ENCODE results near the gene ASIC4. TPM values are rescaled to one million over a fixed set of nuclear protein-coding genes. Genes with fewer than 3 reads are reported as not detected.

The ASIC4 gene
- total RNA-seq, 1 experiment from 2014 or later = 0.79 TPM

DNA sequence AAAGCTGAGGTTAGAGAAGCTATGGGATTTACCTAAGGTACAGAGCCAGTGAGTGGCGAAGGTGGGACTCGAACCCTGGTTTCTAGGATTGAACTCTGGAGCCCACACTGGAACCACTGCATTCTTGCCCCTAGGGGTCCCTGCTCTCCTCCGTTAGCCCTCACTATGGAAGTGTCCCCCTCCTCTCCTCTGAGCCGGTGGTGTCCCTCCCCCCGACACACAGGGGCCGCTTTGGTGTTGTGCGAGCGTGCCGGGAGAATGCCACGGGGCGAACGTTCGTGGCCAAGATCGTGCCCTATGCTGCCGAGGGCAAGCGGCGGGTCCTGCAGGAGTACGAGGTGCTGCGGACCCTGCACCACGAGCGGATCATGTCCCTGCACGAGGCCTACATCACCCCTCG lies 24.1 kb upstream of the ASIC4 start (continued):
- TF ChIP-seq GRHL2 (CRISPR knock-in tag; IDR thresholded peaks at IDR 0.05; ENCODE audit: insufficient replicate concordance, severe bottlenecking) (no peak), SMAD4 (CRISPR knock-in tag; IDR thresholded peaks at IDR 0.05) (no peak), HMGA2 (CRISPR knock-in tag; IDR thresholded peaks at IDR 0.05) (no peak), JAZF1 (CRISPR knock-in tag; IDR thresholded peaks at IDR 0.05) (no peak), NR1H2 (CRISPR knock-in tag; IDR thresholded peaks at IDR 0.05) (no peak), FOXJ3 (CRISPR knock-in tag; IDR thresholded peaks at IDR 0.05; ENCODE audit: borderline replicate concordance) (no peak), ZNF219 (CRISPR knock-in tag; IDR thresholded peaks at IDR 0.05; ENCODE audit: borderline replicate concordance) (no peak), ZNF263 (CRISPR knock-in tag; IDR thresholded peaks at IDR 0.05; ENCODE audit: low read depth) (no peak), ELF4 (CRISPR knock-in tag; IDR thresholded peaks at IDR 0.05; ENCODE audit: low read depth) (no peak), CREB1 (CRISPR knock-in tag; IDR thresholded peaks at IDR 0.05) (no peak), KAT7 (CRISPR knock-in tag; IDR thresholded peaks at IDR 0.05; ENCODE audit: borderline replicate concordance) (no peak), NFYB (CRISPR knock-in tag; conservative IDR thresholded peaks at IDR 0.05; ENCODE audit: low read depth) (no peak)
- TF ChIP-seq, protein P1, sequence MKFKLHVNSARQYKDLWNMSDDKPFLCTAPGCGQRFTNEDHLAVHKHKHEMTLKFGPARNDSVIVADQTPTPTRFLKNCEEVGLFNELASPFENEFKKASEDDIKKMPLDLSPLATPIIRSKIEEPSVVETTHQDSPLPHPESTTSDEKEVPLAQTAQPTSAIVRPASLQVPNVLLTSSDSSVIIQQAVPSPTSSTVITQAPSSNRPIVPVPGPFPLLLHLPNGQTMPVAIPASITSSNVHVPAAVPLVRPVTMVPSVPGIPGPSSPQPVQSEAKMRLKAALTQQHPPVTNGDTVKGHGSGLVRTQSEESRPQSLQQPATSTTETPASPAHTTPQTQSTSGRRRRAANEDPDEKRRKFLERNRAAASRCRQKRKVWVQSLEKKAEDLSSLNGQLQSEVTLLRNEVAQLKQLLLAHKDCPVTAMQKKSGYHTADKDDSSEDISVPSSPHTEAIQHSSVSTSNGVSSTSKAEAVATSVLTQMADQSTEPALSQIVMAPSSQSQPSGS (CRISPR knock-in tag; IDR thresholded peaks at IDR 0.05; ENCODE audit: borderline replicate concordance, low read depth) = no peak
- TF ChIP-seq, protein P2, sequence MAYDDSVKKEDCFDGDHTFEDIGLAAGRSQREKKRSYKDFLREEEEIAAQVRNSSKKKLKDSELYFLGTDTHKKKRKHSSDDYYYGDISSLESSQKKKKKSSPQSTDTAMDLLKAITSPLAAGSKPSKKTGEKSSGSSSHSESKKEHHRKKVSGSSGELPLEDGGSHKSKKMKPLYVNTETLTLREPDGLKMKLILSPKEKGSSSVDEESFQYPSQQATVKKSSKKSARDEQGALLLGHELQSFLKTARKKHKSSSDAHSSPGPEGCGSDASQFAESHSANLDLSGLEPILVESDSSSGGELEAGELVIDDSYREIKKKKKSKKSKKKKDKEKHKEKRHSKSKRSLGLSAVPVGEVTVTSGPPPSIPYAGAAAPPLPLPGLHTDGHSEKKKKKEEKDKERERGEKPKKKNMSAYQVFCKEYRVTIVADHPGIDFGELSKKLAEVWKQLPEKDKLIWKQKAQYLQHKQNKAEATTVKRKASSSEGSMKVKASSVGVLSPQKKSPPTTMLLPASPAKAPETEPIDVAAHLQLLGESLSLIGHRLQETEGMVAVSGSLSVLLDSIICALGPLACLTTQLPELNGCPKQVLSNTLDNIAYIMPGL (CRISPR knock-in tag; IDR thresholded peaks at IDR 0.05) = no peak
- TF ChIP-seq, protein P3, sequence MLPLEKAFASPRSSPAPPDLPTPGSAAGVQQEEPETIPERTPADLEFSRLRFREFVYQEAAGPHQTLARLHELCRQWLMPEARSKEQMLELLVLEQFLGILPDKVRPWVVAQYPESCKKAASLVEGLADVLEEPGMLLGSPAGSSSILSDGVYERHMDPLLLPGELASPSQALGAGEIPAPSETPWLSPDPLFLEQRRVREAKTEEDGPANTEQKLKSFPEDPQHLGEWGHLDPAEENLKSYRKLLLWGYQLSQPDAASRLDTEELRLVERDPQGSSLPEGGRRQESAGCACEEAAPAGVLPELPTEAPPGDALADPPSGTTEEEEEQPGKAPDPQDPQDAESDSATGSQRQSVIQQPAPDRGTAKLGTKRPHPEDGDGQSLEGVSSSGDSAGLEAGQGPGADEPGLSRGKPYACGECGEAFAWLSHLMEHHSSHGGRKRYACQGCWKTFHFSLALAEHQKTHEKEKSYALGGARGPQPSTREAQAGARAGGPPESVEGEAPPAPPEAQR (CRISPR knock-in tag; IDR thresholded peaks at IDR 0.05) = no peak
- TF ChIP-seq, protein P4, sequence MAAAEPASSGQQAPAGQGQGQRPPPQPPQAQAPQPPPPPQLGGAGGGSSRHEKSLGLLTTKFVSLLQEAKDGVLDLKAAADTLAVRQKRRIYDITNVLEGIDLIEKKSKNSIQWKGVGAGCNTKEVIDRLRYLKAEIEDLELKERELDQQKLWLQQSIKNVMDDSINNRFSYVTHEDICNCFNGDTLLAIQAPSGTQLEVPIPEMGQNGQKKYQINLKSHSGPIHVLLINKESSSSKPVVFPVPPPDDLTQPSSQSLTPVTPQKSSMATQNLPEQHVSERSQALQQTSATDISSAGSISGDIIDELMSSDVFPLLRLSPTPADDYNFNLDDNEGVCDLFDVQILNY (CRISPR knock-in tag; IDR thresholded peaks at IDR 0.05) = no peak
- TF ChIP-seq, protein P5, sequence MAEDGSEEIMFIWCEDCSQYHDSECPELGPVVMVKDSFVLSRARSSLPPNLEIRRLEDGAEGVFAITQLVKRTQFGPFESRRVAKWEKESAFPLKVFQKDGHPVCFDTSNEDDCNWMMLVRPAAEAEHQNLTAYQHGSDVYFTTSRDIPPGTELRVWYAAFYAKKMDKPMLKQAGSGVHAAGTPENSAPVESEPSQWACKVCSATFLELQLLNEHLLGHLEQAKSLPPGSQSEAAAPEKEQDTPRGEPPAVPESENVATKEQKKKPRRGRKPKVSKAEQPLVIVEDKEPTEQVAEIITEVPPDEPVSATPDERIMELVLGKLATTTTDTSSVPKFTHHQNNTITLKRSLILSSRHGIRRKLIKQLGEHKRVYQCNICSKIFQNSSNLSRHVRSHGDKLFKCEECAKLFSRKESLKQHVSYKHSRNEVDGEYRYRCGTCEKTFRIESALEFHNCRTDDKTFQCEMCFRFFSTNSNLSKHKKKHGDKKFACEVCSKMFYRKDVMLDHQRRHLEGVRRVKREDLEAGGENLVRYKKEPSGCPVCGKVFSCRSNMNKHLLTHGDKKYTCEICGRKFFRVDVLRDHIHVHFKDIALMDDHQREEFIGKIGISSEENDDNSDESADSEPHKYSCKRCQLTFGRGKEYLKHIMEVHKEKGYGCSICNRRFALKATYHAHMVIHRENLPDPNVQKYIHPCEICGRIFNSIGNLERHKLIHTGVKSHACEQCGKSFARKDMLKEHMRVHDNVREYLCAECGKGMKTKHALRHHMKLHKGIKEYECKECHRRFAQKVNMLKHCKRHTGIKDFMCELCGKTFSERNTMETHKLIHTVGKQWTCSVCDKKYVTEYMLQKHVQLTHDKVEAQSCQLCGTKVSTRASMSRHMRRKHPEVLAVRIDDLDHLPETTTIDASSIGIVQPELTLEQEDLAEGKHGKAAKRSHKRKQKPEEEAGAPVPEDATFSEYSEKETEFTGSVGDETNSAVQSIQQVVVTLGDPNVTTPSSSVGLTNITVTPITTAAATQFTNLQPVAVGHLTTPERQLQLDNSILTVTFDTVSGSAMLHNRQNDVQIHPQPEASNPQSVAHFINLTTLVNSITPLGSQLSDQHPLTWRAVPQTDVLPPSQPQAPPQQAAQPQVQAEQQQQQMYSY (CRISPR knock-in tag; IDR thresholded peaks at IDR 0.05) = no peak
- TF ChIP-seq, protein P6, sequence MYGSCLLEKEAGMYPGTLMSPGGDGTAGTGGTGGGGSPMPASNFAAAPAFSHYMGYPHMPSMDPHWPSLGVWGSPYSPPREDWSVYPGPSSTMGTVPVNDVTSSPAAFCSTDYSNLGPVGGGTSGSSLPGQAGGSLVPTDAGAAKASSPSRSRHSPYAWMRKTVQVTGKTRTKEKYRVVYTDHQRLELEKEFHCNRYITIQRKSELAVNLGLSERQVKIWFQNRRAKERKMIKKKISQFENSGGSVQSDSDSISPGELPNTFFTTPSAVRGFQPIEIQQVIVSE (CRISPR knock-in tag; IDR thresholded peaks at IDR 0.05; ENCODE audit: borderline replicate concordance) = no peak
- TF ChIP-seq, protein P7, sequence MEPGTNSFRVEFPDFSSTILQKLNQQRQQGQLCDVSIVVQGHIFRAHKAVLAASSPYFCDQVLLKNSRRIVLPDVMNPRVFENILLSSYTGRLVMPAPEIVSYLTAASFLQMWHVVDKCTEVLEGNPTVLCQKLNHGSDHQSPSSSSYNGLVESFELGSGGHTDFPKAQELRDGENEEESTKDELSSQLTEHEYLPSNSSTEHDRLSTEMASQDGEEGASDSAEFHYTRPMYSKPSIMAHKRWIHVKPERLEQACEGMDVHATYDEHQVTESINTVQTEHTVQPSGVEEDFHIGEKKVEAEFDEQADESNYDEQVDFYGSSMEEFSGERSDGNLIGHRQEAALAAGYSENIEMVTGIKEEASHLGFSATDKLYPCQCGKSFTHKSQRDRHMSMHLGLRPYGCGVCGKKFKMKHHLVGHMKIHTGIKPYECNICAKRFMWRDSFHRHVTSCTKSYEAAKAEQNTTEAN (CRISPR knock-in tag; IDR thresholded peaks at IDR 0.05) = no peak
- TF ChIP-seq, protein P8, sequence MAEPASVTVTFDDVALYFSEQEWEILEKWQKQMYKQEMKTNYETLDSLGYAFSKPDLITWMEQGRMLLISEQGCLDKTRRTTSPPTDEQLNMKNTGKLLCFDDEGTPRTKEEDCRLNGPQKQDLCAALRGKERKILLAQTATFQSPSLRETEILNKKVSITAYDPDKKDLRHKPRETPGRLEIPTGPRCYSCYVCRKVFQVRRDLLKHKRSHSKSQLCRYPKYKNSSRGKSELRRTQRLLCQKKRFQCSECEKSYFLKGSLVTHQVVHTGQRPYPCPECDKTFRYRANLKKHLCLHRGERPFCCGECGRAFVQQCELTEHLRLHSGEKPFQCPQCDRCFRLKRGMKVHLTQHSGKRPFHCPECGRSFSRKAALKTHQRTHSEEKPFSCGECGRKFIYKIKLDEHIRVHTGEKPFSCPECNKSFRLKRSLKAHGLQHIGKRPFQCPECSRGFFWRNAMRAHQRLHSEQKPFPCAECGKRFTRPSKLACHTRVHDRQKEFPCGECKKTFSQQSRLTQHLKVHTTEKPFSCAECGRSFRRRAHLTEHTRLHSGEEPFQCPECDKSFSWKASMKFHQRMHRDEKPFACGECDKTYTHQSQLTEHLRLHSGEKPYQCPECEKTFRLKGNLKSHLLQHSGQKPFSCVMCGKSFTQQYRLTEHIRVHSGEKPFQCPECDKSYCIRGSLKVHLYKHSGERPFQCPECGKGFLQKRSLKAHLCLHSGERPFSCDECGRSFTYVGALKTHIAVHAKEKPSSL (CRISPR knock-in tag; conservative IDR thresholded peaks at IDR 0.05) = no peak
- TF ChIP-seq, protein P9, sequence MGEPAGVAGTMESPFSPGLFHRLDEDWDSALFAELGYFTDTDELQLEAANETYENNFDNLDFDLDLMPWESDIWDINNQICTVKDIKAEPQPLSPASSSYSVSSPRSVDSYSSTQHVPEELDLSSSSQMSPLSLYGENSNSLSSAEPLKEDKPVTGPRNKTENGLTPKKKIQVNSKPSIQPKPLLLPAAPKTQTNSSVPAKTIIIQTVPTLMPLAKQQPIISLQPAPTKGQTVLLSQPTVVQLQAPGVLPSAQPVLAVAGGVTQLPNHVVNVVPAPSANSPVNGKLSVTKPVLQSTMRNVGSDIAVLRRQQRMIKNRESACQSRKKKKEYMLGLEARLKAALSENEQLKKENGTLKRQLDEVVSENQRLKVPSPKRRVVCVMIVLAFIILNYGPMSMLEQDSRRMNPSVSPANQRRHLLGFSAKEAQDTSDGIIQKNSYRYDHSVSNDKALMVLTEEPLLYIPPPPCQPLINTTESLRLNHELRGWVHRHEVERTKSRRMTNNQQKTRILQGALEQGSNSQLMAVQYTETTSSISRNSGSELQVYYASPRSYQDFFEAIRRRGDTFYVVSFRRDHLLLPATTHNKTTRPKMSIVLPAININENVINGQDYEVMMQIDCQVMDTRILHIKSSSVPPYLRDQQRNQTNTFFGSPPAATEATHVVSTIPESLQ (CRISPR knock-in tag; IDR thresholded peaks at IDR 0.05) = no peak

All from WTC11 (cell line).